Neural progenitor cell (in vitro differentiated cells): ENCODE measurements around the gene GXYLT2. TPM values are rescaled to one million over a fixed set of nuclear protein-coding genes. Genes with fewer than 3 reads are reported as not detected.
"Not testable (repeated sequence)": the region's sequence is repeated elsewhere in the genome, so short reads cannot be mapped to it uniquely, and the experiment has no call there.

Experiments used
- DNase-seq: peaks from one replicate; pipeline ENCODE4 v3.0.0-alpha.2; 2016; ENCODE audit warnings: low spot score
- H2AFZ ChIP-seq: fragments of 200-600 bp; sonication (generic); replicated peaks from 2 replicates; pipeline ENCODE4 v1.6.1; 2016; ENCODE audit warnings: antibody characterized with exemption
- H3F3A ChIP-seq: fragments of 200-600 bp; sonication (generic); 2 replicates; pipeline ENCODE4 v1.6.1; 2016; ENCODE audit warnings: antibody characterized with exemption, low read depth
- H3K27ac ChIP-seq: fragments of 200-600 bp; sonication (generic); 2 replicates; pipeline ENCODE4 v1.5.1; 2016; ENCODE audit warnings: mild to moderate bottlenecking
- H3K27me3 ChIP-seq: fragments of 200-600 bp; sonication (generic); 2 replicates; pipeline ENCODE4 v1.6.1; 2016; ENCODE audit warnings: mild to moderate bottlenecking, moderate library complexity
- H3K36me3 ChIP-seq: fragments of 200-600 bp; sonication (generic); 2 replicates; pipeline ENCODE4 v1.5.1; 2016
- H3K4me1 ChIP-seq: fragments of 200-600 bp; sonication (generic); 2 replicates; pipeline ENCODE4 v1.6.1; 2016; ENCODE audit warnings: mixed run types
- H3K4me2 ChIP-seq: fragments of 200-600 bp; sonication (generic); 2 replicates; pipeline ENCODE4 v1.6.1; 2016
- H3K4me3 ChIP-seq: fragments of 200-600 bp; sonication (generic); 2 replicates; pipeline ENCODE4 v1.5.1; 2016
- H3K79me2 ChIP-seq: fragments of 200-600 bp; sonication (generic); 2 replicates; pipeline ENCODE4 v1.6.1; 2016; ENCODE audit warnings: low read depth
- H3K9ac ChIP-seq: fragments of 200-600 bp; sonication (generic); 2 replicates; pipeline ENCODE4 v1.6.1; 2016
- H3K9me3 ChIP-seq: fragments of 200-600 bp; sonication (generic); 2 replicates; pipeline ENCODE4 v1.5.1; 2016; ENCODE audit warnings: low read depth
- H4K20me1 ChIP-seq: fragments of 200-600 bp; sonication (generic); 2 replicates; pipeline ENCODE4 v1.6.1; 2016; ENCODE audit warnings: low read depth
- H3K27ac Mint-ChIP-seq: 3 replicates; pipeline ENCODE4 v1.8.0; 2021; ENCODE audit warnings: mixed read lengths
- H3K27me3 Mint-ChIP-seq: 2 replicates; pipeline ENCODE4 v1.8.0; 2022; ENCODE audit warnings: low read depth, mild to moderate bottlenecking, inconsistent platforms, moderate library complexity, mixed read lengths; ENCODE audit not compliant: insufficient read depth
- H3K36me3 Mint-ChIP-seq: 3 replicates; pipeline ENCODE4 v1.8.0; 2021; ENCODE audit warnings: mixed read lengths
- H3K4me1 Mint-ChIP-seq: 3 replicates; pipeline ENCODE4 v1.8.0; 2021; ENCODE audit warnings: mixed read lengths
- H3K4me3 Mint-ChIP-seq: 3 replicates; pipeline ENCODE4 v1.8.0; 2021; ENCODE audit warnings: mild to moderate bottlenecking, moderate library complexity, mixed read lengths
- H3K9me3 Mint-ChIP-seq: 3 replicates; pipeline ENCODE4 v1.8.0; 2020; ENCODE audit warnings: mixed read lengths
- CTCF ChIP-seq: fragments of 200-600 bp; sonication (generic); IDR thresholded peaks from 2 replicates; pipeline ENCODE4 v1.5.1; 2017; ENCODE audit warnings: antibody characterized with exemption, mild to moderate bottlenecking
- EZH2 ChIP-seq: fragments of 200-600 bp; sonication (generic); IDR thresholded peaks from 2 replicates; pipeline ENCODE4 v1.6.1; 2017; ENCODE audit warnings: antibody characterized with exemption, mild to moderate bottlenecking, moderate library complexity
- EZH2phosphoT487 ChIP-seq: fragments of 200-600 bp; sonication (generic); IDR thresholded peaks from 2 replicates; pipeline ENCODE4 v1.6.1; 2017; ENCODE audit warnings: antibody characterized with exemption
- total RNA-seq: library from RNA; depleted of rRNA; stranded (reverse); fragments of >200 nt; gene quantifications from 2 replicates; pipeline ENCODE4 v1.2.3, GENCODE V29; 2015; ENCODE audit warnings: low replicate concordance

Gene GXYLT2
- total RNA-seq, 1 donor from 2014 or later: 3.6 TPM

- H3K27me3 Mint-ChIP-seq: peaks cover 6% of the 10 kb centered on the region
- H3K4me3 Mint-ChIP-seq: peak overlapping the region; percentile 94
- TF ChIP-seq CTCF (peak; percentile 66), EZH2phosphoT487 (no peak)
- peak overlapping the region; percentile 36 for H3K27ac Mint-ChIP-seq
- peak overlapping the region; percentile 93 for H3K9ac ChIP-seq
- H2AFZ ChIP-seq: peak overlapping the region; percentile 97
- peak; percentile 65 for DNase-seq
- peak overlapping the region; percentile 96 for H3K27ac ChIP-seq
- peak overlapping the region; percentile 100 for H3K4me2 ChIP-seq
- no peaks in the 10 kb centered on the region for H3K27me3 ChIP-seq
- H3F3A ChIP-seq: peaks cover 20% of the 10 kb centered on the region
- H3K36me3 ChIP-seq: peaks cover 36% of the 10 kb centered on the region
- peaks cover 33% of the 10 kb centered on the region for H3K4me1 Mint-ChIP-seq
- no peaks in the 10 kb centered on the region for H3K9me3 Mint-ChIP-seq
- H3K79me2 ChIP-seq: peaks cover 4% of the 10 kb centered on the region
- peak overlapping the region; percentile 87 for H3K4me3 ChIP-seq
- peaks cover 29% of the 10 kb centered on the region for H3K4me1 ChIP-seq
- no peaks in the 10 kb centered on the region for H3K9me3 ChIP-seq
- peaks cover 18% of the 10 kb centered on the region for H3K36me3 Mint-ChIP-seq
- peaks cover 52% of the 10 kb centered on the region for H4K20me1 ChIP-seq
Observed at GRCh38 chr3:72997421-72997961, 109.6 kb downstream of the GXYLT2 start.

GRCh38 chr3:72998466-72998865 is 110.6 kb downstream of the GXYLT2 start:
- TF ChIP-seq EZH2phosphoT487: no peak
- TF ChIP-seq CTCF: no peak
- no peak for TF ChIP-seq EZH2
- DNase-seq: no peak
- Histone ChIP-seq H3K9me3 (no peaks in the 10 kb centered on the region), H3K36me3 (peaks cover 36% of the 10 kb centered on the region), H2AFZ (no peak overlapping the region), H3K4me3 (peak overlapping the region; percentile 87), H3K27ac (no peak overlapping the region), H3K9ac (peak overlapping the region; percentile 93), H3F3A (peaks cover 20% of the 10 kb centered on the region), H3K4me1 (peaks cover 29% of the 10 kb centered on the region), H4K20me1 (peaks cover 62% of the 10 kb centered on the region), H3K4me2 (peak overlapping the region; percentile 100), H3K79me2 (peaks cover 4% of the 10 kb centered on the region), H3K27me3 (no peaks in the 10 kb centered on the region)
- H3K36me3 Mint-ChIP-seq: peaks cover 24% of the 10 kb centered on the region
- H3K4me1 Mint-ChIP-seq: peaks cover 32% of the 10 kb centered on the region
- peaks cover 4% of the 10 kb centered on the region for H3K27me3 Mint-ChIP-seq
- peak overlapping the region; percentile 94 for H3K4me3 Mint-ChIP-seq
- H3K9me3 Mint-ChIP-seq: no peaks in the 10 kb centered on the region
- no peak overlapping the region for H3K27ac Mint-ChIP-seq

GRCh38 chr3:72999951-73000350 is 112.1 kb downstream of the GXYLT2 start:
- peak overlapping the region; percentile 38 for H3K4me3 Mint-ChIP-seq
- peak overlapping the region; percentile 87 for H3K4me3 ChIP-seq
- no peak overlapping the region for H3K27ac ChIP-seq
- H3K9me3 ChIP-seq: no peaks in the 10 kb centered on the region
- H3K4me1 ChIP-seq: peaks cover 29% of the 10 kb centered on the region
- H3K36me3 ChIP-seq: peaks cover 36% of the 10 kb centered on the region
- H3K4me1 Mint-ChIP-seq: peaks cover 30% of the 10 kb centered on the region
- peak overlapping the region; percentile 100 for H3K4me2 ChIP-seq
- H3K27ac Mint-ChIP-seq: no peak overlapping the region
- no peak for TF ChIP-seq EZH2phosphoT487
- TF ChIP-seq CTCF: no peak
- TF ChIP-seq EZH2: no peak
- peaks cover 3% of the 10 kb centered on the region for H3K9me3 Mint-ChIP-seq
- H3K36me3 Mint-ChIP-seq: peaks cover 35% of the 10 kb centered on the region
- peaks cover 3% of the 10 kb centered on the region for H3K27me3 Mint-ChIP-seq
- H2AFZ ChIP-seq: no peak overlapping the region
- peaks cover 4% of the 10 kb centered on the region for H3K79me2 ChIP-seq
- H3K27me3 ChIP-seq: no peaks in the 10 kb centered on the region
- peak overlapping the region; percentile 93 for H3K9ac ChIP-seq
- H3F3A ChIP-seq: peaks cover 20% of the 10 kb centered on the region
- DNase-seq: peak; percentile 8
- peaks cover 77% of the 10 kb centered on the region for H4K20me1 ChIP-seq

GRCh38 chr3:73003050-73003449 is 115.2 kb downstream of the GXYLT2 start:
- not testable (repeated sequence) for H3K27ac Mint-ChIP-seq, H3F3A ChIP-seq, H3K27me3 ChIP-seq, H3K9me3 ChIP-seq, H2AFZ ChIP-seq, H3K79me2 ChIP-seq, H3K4me2 ChIP-seq, DNase-seq, H3K9ac ChIP-seq, H3K9me3 Mint-ChIP-seq, H3K4me3 Mint-ChIP-seq, H3K27ac ChIP-seq, H3K27me3 Mint-ChIP-seq, H3K4me3 ChIP-seq
- H3K4me1 ChIP-seq: peaks cover 30% of the 10 kb centered on the region
- peaks cover 23% of the 10 kb centered on the region for H3K4me1 Mint-ChIP-seq
- peaks cover 54% of the 10 kb centered on the region for H3K36me3 Mint-ChIP-seq
- H4K20me1 ChIP-seq: peaks cover 100% of the 10 kb centered on the region
- peaks cover 44% of the 10 kb centered on the region for H3K36me3 ChIP-seq
